IMR-90 (cell line): ENCODE measurements around the gene JAKMIP1. TPM values are rescaled to one million over a fixed set of nuclear protein-coding genes. Genes with fewer than 3 reads are reported as not detected.

Experiments
- ATAC-seq: fragments of 200-7000 bp; cut with Tn5 transposase; 2 replicates; pipeline ENCODE4 v1.9.1; 2020; ENCODE audit warnings: low read depth, mild to moderate bottlenecking, moderate library complexity
- BruUV-seq: library from RNA; stranded (reverse); fragments of 400-500 nt; replicated peaks from 2 replicates; lab custom pipeline; 2021; lab: Mats Ljungman, UMichigan
- CTCF ChIA-PET: fragments of 300-600 bp; formaldehyde crosslinking; extraction: SDS; loops from one replicate; lab custom pipeline; 2021; ENCODE audit warnings: antibody characterized with exemption; lab: Yijun Ruan, JAX
- POLR2A ChIA-PET: fragments of 300-600 bp; sonication (Branson Sonifier 250); formaldehyde crosslinking; loops from one replicate; lab custom pipeline; 2022; ENCODE audit warnings: antibody characterized with exemption; ENCODE audit not compliant: unreplicated experiment; lab: Charles Lee
- DNase-seq: peaks from one replicate; pipeline ENCODE4 v3.0.0; 2013
- H2AFZ ChIP-seq: replicated peaks from 2 replicates; pipeline ENCODE3; 2013; ENCODE audit warnings: low read length, mild to moderate bottlenecking; ENCODE audit not compliant: poor library complexity
- H2AK5ac ChIP-seq: 2 replicates; pipeline ENCODE4 v1.6.1; 2013; ENCODE audit warnings: low read depth, low read length, inconsistent platforms
- H2AK9ac ChIP-seq: replicated peaks from 2 replicates; pipeline ENCODE3; 2013; ENCODE audit warnings: mild to moderate bottlenecking, low read depth, low read length, moderate library complexity; ENCODE audit not compliant: poor library complexity
- H2BK120ac ChIP-seq: 2 replicates; pipeline ENCODE4 v1.6.1; 2013; ENCODE audit warnings: low read depth, low read length, inconsistent platforms
- H2BK15ac ChIP-seq: 3 replicates; pipeline ENCODE4 v1.6.1; 2013; ENCODE audit warnings: low read depth, low read length, inconsistent platforms
- H2BK20ac ChIP-seq: 2 replicates; pipeline ENCODE4 v1.6.1; 2013; ENCODE audit warnings: low read depth, mild to moderate bottlenecking, inconsistent platforms, low read length, moderate library complexity
- H2BK5ac ChIP-seq: 2 replicates; pipeline ENCODE4 v1.6.1; 2013; ENCODE audit warnings: mild to moderate bottlenecking, low read depth, low read length, inconsistent platforms; ENCODE audit not compliant: poor library complexity, severe bottlenecking
- H3K14ac ChIP-seq: replicated peaks from 2 replicates; pipeline ENCODE4 v1.6.1; 2013; ENCODE audit warnings: low read depth, low read length, inconsistent platforms
- H3K18ac ChIP-seq: 2 replicates; pipeline ENCODE4 v1.6.1; 2013; ENCODE audit warnings: low read depth, low read length, control low read depth
- H3K23ac ChIP-seq: 2 replicates; pipeline ENCODE4 v1.6.1; 2013; ENCODE audit warnings: low read depth, low read length, inconsistent platforms
- H3K27ac ChIP-seq: 2 replicates; pipeline ENCODE4 v1.5.1; 2013; ENCODE audit warnings: mild to moderate bottlenecking, control low read depth, low read length; ENCODE audit not compliant: insufficient read depth
- H3K27me3 ChIP-seq: 2 replicates; pipeline ENCODE4 v1.6.1; 2013; ENCODE audit warnings: low read length; ENCODE audit not compliant: control insufficient read depth, insufficient read depth
- H3K36me3 ChIP-seq: 2 replicates; pipeline ENCODE4 v1.6.1; 2013; ENCODE audit warnings: low read length, mixed read lengths; ENCODE audit not compliant: control insufficient read depth, insufficient read depth
- H3K4ac ChIP-seq: 2 replicates; pipeline ENCODE4 v1.6.1; 2013; ENCODE audit warnings: low read depth, low read length, inconsistent platforms
- H3K4me1 ChIP-seq: 2 replicates; pipeline ENCODE4 v1.6.1; 2013; ENCODE audit warnings: low read length, mixed read lengths; ENCODE audit not compliant: control insufficient read depth, insufficient read depth
- H3K4me2 ChIP-seq: 2 replicates; pipeline ENCODE4 v1.6.1; 2013; ENCODE audit warnings: low read depth, mild to moderate bottlenecking, control low read depth, low read length, moderate library complexity
- H3K4me3 ChIP-seq: 2 replicates; pipeline ENCODE4 v1.5.1; 2013; ENCODE audit warnings: low read depth, mild to moderate bottlenecking, control low read depth, low read length, moderate library complexity; ENCODE audit not compliant: insufficient read depth
- H3K56ac ChIP-seq: 2 replicates; pipeline ENCODE4 v1.6.1; 2013; ENCODE audit warnings: low read length, inconsistent platforms; ENCODE audit not compliant: insufficient read depth; ENCODE audit errors: extremely low read depth
- H3K79me1 ChIP-seq, 2 experiments: 2 replicates each; pipeline ENCODE4 v1.6.1; 2013; ENCODE audit warnings: low read length in 2 of 2, inconsistent platforms in 1 of 2, low read depth in 1 of 2
- H3K9ac ChIP-seq: 2 replicates; pipeline ENCODE4 v1.6.1; 2013; ENCODE audit warnings: low read depth, low read length, control low read depth
- H3K9me1 ChIP-seq: 2 replicates; pipeline ENCODE4 v1.6.1; 2013; ENCODE audit warnings: low read length, inconsistent platforms; ENCODE audit not compliant: insufficient read depth
- H3K9me3 ChIP-seq: 2 replicates; pipeline ENCODE4 v1.6.1; 2013; ENCODE audit warnings: low read length; ENCODE audit not compliant: control insufficient read depth, insufficient read depth
- H4K20me1 ChIP-seq: 2 replicates; pipeline ENCODE4 v1.6.1; 2013; ENCODE audit warnings: low read length, inconsistent platforms; ENCODE audit not compliant: insufficient read depth
- H4K5ac ChIP-seq: 2 replicates; pipeline ENCODE4 v1.6.1; 2013; ENCODE audit warnings: mild to moderate bottlenecking, low read depth, low read length, control low read depth
- H4K8ac ChIP-seq, 2 experiments: 2 replicates each; pipeline ENCODE4 v1.6.1; 2013; ENCODE audit warnings: low read depth in 2 of 2, low read length in 2 of 2, control low read depth in 1 of 2, inconsistent platforms in 1 of 2
- H4K91ac ChIP-seq: 2 replicates; pipeline ENCODE4 v1.6.1; 2013; ENCODE audit warnings: low read depth, low read length, inconsistent platforms; ENCODE audit not compliant: insufficient read depth
- BHLHE40 ChIP-seq: fragments of 150-350 bp; IDR thresholded peaks from 2 replicates; pipeline ENCODE4 v1.6.1; 2016; ENCODE audit warnings: mild to moderate bottlenecking, low read depth, low read length
- CEBPB ChIP-seq: IDR thresholded peaks from 2 replicates; pipeline ENCODE4 v1.6.1; 2012; ENCODE audit warnings: low read depth, low read length, improper control_type of control experiment
- CHD1 ChIP-seq: IDR thresholded peaks from 2 replicates; pipeline ENCODE4 v1.6.1; 2012; ENCODE audit warnings: low read depth, low read length, improper control_type of control experiment
- FOS ChIP-seq: fragments of 150-350 bp; IDR thresholded peaks from 2 replicates; pipeline ENCODE4 v1.6.1; 2016; ENCODE audit warnings: low read depth, low read length
- MAFK ChIP-seq: IDR thresholded peaks from 2 replicates; pipeline ENCODE4 v1.6.1; 2012; ENCODE audit warnings: low read depth, low read length, improper control_type of control experiment
- MAZ ChIP-seq: IDR thresholded peaks from 2 replicates; pipeline ENCODE4 v1.6.1; 2012; ENCODE audit warnings: low read depth, mild to moderate bottlenecking, low read length, improper control_type of control experiment, moderate library complexity, borderline replicate concordance
- MXI1 ChIP-seq: IDR thresholded peaks from 2 replicates; pipeline ENCODE4 v1.6.1; 2012; ENCODE audit warnings: low read depth, mild to moderate bottlenecking, low read length, moderate library complexity, borderline replicate concordance
- NFE2L2 ChIP-seq: fragments of 150-350 bp; IDR thresholded peaks from 2 replicates; pipeline ENCODE4 v1.6.1; 2016; ENCODE audit warnings: low read depth, mild to moderate bottlenecking, low read length
- POLR2A ChIP-seq: IDR thresholded peaks from 2 replicates; pipeline ENCODE4 v1.6.1; 2012; ENCODE audit warnings: mild to moderate bottlenecking, low read depth, low read length
- RAD21 ChIP-seq: IDR thresholded peaks from 2 replicates; pipeline ENCODE4 v1.6.1; 2012; ENCODE audit warnings: low read length, improper control_type of control experiment
- RCOR1 ChIP-seq: IDR thresholded peaks from 2 replicates; pipeline ENCODE4 v1.6.1; 2012; ENCODE audit warnings: mild to moderate bottlenecking, low read length, improper control_type of control experiment; ENCODE audit not compliant: insufficient replicate concordance
- RFX5 ChIP-seq: IDR thresholded peaks from 2 replicates; pipeline ENCODE4 v1.8.0; 2012; ENCODE audit warnings: low read depth, mild to moderate bottlenecking, low read length, moderate library complexity
- SMC3 ChIP-seq: fragments of 150-350 bp; IDR thresholded peaks from 2 replicates; pipeline ENCODE4 v1.6.1; 2016; ENCODE audit warnings: low read depth, mild to moderate bottlenecking, antibody characterized with exemption, low read length, moderate library complexity
- WGBS, 2 experiments: methylation state at CpG; one replicate each; pipeline versions ENCODE4 v1.1.5 to v1.1.7; 2013; ENCODE audit warnings: missing lambda C conversion rate in 2 of 2; ENCODE audit not compliant: insufficient read length in 1 of 2; ENCODE audit errors: extremely low coverage in 2 of 2; 5-methylcytosine and 5-hydroxymethylcytosine counted together
- dilution Hi-C: fragments of 300-500 bp; cut with HindIII; formaldehyde crosslinking; loops from one replicate; pipeline ENCODE4 v1.14.3; 2018; ENCODE audit warnings: low sequenced_read_pairs; ENCODE audit not compliant: unreplicated experiment
- in situ Hi-C: fragments of 300-500 bp; cut with MboI; formaldehyde crosslinking; loops from 3 replicates; pipeline ENCODE4 v1.14.3; 2019; ENCODE audit warnings: low sequenced_read_pairs, inconsistent platforms, mixed read lengths
- intact Hi-C: fragments of 100-400 bp; cut with micrococcal nuclease; formaldehyde crosslinking; loops from 2 replicates; pipeline ENCODE4 v1.10.0; 2022
- polyA plus RNA-seq, 3 experiments: library from polyadenylated mRNA; depleted of rRNA; stranded (reverse); fragments of >200 nt; gene quantifications; 2 replicates each; pipeline ENCODE4 v1.2.3, GENCODE V29; 2012; ENCODE audit warnings: low replicate concordance in 1 of 3
- total RNA-seq: library from RNA; depleted of rRNA; stranded (reverse); fragments of >200 nt; gene quantifications from 2 replicates; pipeline ENCODE4 v1.2.3, GENCODE V29; 2012
- TF ChIP-seq, protein P1 (sequence below): conservative IDR thresholded peaks from 2 replicates; pipeline ENCODE4 v1.5.1; 2012; ENCODE audit warnings: mild to moderate bottlenecking, low read depth, low read length, improper control_type of control experiment
- TF ChIP-seq, protein P2 (sequence below): fragments of 150-350 bp; IDR thresholded peaks from 2 replicates; pipeline ENCODE4 v1.6.1; 2017; ENCODE audit warnings: mild to moderate bottlenecking, antibody characterized with exemption, low read length, low read depth
- TF ChIP-seq, protein P3 (sequence below): fragments of 150-350 bp; IDR thresholded peaks from 2 replicates; pipeline ENCODE4 v1.6.1; 2016; ENCODE audit warnings: low read depth, mild to moderate bottlenecking, low read length, moderate library complexity, borderline replicate concordance

JAKMIP1 gene
- total and polyA plus RNA-seq, 2 of the 4 experiments (the other 2 are of a cell fraction): not detected

DNA sequence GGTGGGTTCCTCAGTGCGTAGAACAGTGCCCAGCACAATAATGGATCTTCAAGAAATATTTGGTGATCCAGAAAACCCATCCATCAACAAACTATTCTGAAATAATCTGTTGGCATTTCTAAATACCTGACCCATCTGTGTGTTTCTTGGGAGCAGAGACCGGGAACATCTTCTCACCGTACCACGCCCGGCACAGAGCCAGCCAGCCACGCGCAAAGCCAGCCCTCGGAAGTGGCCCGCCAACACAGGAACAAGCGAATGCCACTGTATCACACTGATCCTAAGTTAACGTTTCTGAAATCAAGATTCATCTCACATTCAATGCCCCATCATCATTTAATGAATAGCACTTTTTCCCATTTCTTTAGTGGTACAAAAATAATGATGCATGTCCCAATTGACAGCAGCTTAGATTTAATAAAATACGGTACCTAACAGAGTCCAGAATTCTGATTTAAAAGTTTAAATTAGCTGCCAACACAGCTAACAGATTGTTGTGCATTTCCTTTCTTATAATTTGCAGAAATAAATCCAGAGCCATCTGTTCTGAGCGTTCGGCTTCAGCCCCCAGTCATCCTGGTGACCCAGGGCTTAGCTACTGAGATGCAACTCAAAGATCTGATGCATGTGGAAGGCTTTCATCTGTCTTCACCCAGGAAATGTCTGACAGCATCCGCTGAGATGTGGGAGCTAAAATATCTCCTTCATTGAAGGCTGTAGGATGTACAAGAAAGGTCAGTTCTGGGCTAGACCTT lies 44.2 kb downstream of the JAKMIP1 start:
- Histone ChIP-seq H3K4me3 (no peak overlapping the region), H2BK120ac (no peak overlapping the region), H2BK5ac (no peak overlapping the region), H3K14ac (no peak overlapping the region), H3K56ac (no peak overlapping the region), H3K9me3 (peaks cover 6% of the 10 kb centered on the region; the same call in 1 of the 2 replicates), H3K18ac (no peak overlapping the region), H4K5ac (no peak overlapping the region), H2AK9ac (no peak overlapping the region), H3K9ac (no peak overlapping the region), H3K4me2 (no peak overlapping the region), H2AFZ (no peak overlapping the region), H3K4ac (no peak overlapping the region), H4K20me1 (no peaks in the 10 kb centered on the region), H3K36me3 (no peaks in the 10 kb centered on the region), H3K79me1 (no peaks in the 10 kb centered on the region), H2BK20ac (no peak overlapping the region), H4K8ac (no peak overlapping the region), H2AK5ac (no peak overlapping the region), H2BK15ac (no peak overlapping the region), H3K27me3 (no peaks in the 10 kb centered on the region), H3K27ac (no peak overlapping the region), H3K23ac (no peak overlapping the region), H3K4me1 (no peaks in the 10 kb centered on the region), H3K9me1 (no peaks in the 10 kb centered on the region), H4K91ac (no peak overlapping the region)
- TF ChIP-seq RFX5: no peak
- no peak for TF ChIP-seq MAZ
- TF ChIP-seq, protein P1, sequence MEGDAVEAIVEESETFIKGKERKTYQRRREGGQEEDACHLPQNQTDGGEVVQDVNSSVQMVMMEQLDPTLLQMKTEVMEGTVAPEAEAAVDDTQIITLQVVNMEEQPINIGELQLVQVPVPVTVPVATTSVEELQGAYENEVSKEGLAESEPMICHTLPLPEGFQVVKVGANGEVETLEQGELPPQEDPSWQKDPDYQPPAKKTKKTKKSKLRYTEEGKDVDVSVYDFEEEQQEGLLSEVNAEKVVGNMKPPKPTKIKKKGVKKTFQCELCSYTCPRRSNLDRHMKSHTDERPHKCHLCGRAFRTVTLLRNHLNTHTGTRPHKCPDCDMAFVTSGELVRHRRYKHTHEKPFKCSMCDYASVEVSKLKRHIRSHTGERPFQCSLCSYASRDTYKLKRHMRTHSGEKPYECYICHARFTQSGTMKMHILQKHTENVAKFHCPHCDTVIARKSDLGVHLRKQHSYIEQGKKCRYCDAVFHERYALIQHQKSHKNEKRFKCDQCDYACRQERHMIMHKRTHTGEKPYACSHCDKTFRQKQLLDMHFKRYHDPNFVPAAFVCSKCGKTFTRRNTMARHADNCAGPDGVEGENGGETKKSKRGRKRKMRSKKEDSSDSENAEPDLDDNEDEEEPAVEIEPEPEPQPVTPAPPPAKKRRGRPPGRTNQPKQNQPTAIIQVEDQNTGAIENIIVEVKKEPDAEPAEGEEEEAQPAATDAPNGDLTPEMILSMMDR: no peak
- no peak for TF ChIP-seq MAFK
- TF ChIP-seq RAD21: no peak
- no peak for TF ChIP-seq CEBPB
- TF ChIP-seq, protein P2, sequence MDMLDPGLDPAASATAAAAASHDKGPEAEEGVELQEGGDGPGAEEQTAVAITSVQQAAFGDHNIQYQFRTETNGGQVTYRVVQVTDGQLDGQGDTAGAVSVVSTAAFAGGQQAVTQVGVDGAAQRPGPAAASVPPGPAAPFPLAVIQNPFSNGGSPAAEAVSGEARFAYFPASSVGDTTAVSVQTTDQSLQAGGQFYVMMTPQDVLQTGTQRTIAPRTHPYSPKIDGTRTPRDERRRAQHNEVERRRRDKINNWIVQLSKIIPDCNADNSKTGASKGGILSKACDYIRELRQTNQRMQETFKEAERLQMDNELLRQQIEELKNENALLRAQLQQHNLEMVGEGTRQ: no peak
- TF ChIP-seq RCOR1: no peak
- TF ChIP-seq BHLHE40: no peak
- no peak for TF ChIP-seq FOS
- TF ChIP-seq, protein P3, sequence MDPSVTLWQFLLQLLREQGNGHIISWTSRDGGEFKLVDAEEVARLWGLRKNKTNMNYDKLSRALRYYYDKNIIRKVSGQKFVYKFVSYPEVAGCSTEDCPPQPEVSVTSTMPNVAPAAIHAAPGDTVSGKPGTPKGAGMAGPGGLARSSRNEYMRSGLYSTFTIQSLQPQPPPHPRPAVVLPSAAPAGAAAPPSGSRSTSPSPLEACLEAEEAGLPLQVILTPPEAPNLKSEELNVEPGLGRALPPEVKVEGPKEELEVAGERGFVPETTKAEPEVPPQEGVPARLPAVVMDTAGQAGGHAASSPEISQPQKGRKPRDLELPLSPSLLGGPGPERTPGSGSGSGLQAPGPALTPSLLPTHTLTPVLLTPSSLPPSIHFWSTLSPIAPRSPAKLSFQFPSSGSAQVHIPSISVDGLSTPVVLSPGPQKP: no peak
- no peak for TF ChIP-seq POLR2A
- no peak for TF ChIP-seq MXI1
- TF ChIP-seq CHD1: no peak
- no peak for TF ChIP-seq NFE2L2
- no peak for TF ChIP-seq SMC3
- DNase-seq (no peak), ATAC-seq (no peak)
- dilution Hi-C loops: no loop called here
- POLR2A ChIA-PET: no interaction called here
- 84% methylated on average over 10 of the region's 15 CpGs; no CpG with 5 or more reads in 1 of the 2 experiments for WGBS, 2 experiments
- in situ Hi-C loops: no loop called here
- no TSS peak for BruUV-seq
- CTCF ChIA-PET: no interaction called here
- intact Hi-C loops: no loop called here
